Mammary epithelial cell (primary cell): ENCODE measurements around the gene HAS3.

Source experiments
- CTCF ChIP-seq, 2 donors: IDR thresholded peaks in 1 of 2; conservative IDR thresholded peaks in 1 of 2; 2 replicates each; pipeline ENCODE4 v1.5.1; 2011 to 2012; ENCODE audit warnings: inconsistent platforms in 2 of 2, low read length in 2 of 2, mild to moderate bottlenecking in 2 of 2, control low read depth in 1 of 2, low read depth in 1 of 2; ENCODE audit not compliant: insufficient read depth in 1 of 2; ENCODE audit errors: extremely low read depth in 1 of 2
- EZH2 ChIP-seq: IDR thresholded peaks from 2 replicates; pipeline ENCODE4 v1.6.1; 2012; ENCODE audit warnings: low read length, inconsistent platforms, borderline replicate concordance

- TF ChIP-seq CTCF (conservative IDR thresholded peaks at IDR 0.05 in 1 of 2, IDR thresholded peaks at IDR 0.05 in 1 of 2; ENCODE audit: extremely low read depth in 1 of 2, insufficient read depth in 1 of 2, low read depth in 1 of 2, low read length in 2 of 2) (no peak), EZH2 (no peak)
Observed at GRCh38 chr16:69109486-69110270, 4.2 kb downstream of the HAS3 start.
